Mucosa of rectum (tissue), 2 donors: ENCODE results near the gene ZDHHC7.

Experiments
- H3K27ac ChIP-seq, 2 donors: one replicate each; pipeline ENCODE4 v1.7.0; 2013; ENCODE audit warnings: inconsistent platforms in 2 of 2, low read depth in 2 of 2, low read length in 2 of 2
- H3K27me3 ChIP-seq, 2 donors: one replicate each; pipeline ENCODE4 v1.7.0; 2013; ENCODE audit warnings: low read length in 2 of 2; ENCODE audit not compliant: control insufficient read depth in 2 of 2, insufficient read depth in 2 of 2
- H3K36me3 ChIP-seq, 2 donors: one replicate each; pipeline ENCODE4 v1.7.0; 2013; ENCODE audit warnings: low read length in 2 of 2; ENCODE audit not compliant: control insufficient read depth in 2 of 2, insufficient read depth in 2 of 2
- H3K4me1 ChIP-seq, 2 donors: one replicate each; pipeline ENCODE4 v1.7.0; 2013; ENCODE audit warnings: low read length in 2 of 2, mild to moderate bottlenecking in 1 of 2; ENCODE audit not compliant: control insufficient read depth in 2 of 2, insufficient read depth in 2 of 2
- H3K4me3 ChIP-seq, 2 donors: one replicate each; pipeline ENCODE4 v1.7.0; 2013; ENCODE audit warnings: low read length in 2 of 2
- H3K9ac ChIP-seq, 2 donors: one replicate each; pipeline ENCODE4 v1.7.0; 2013; ENCODE audit warnings: low read length in 2 of 2, low read depth in 1 of 2, mild to moderate bottlenecking in 1 of 2
- H3K9me3 ChIP-seq, 2 donors: one replicate each; pipeline ENCODE4 v1.7.0; 2013; ENCODE audit warnings: low read length in 2 of 2; ENCODE audit not compliant: control insufficient read depth in 2 of 2
- donor health status: healthy.
- donor health status: Normal muscosa, but diverticular disease.

ZDHHC7 gene

DNA sequence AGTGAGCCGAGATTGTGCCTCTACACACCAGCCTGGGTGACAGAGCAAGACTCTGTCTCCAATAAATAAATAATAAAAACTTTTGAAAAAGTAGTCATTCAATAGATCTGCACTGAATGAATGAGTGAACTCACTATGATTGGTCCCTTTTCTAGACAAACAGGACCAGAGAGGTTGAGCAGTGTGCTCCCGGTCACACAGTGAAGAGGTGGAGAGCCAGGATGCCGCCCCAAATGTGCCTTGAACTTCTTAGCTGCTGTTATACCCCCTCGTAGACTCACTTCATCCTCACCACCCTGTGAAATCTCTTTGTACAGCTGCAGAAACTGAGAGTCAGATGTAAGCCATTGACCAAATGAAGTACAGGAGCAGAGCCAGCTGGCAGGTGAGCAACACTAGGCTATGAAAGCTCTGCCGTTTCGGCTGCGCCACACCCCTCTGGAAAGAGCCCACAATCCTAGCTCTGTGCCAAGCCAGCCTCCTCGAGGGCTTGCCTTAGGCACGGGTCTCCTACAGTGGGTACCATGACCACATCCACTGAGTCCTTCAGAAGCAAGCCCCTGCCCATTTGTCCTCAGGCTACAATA lies 8.4 kb upstream of the ZDHHC7 start:
- H3K36me3 ChIP-seq: no peaks in the 10 kb centered on the region
- no peak overlapping the region for H3K27ac ChIP-seq
- H3K9me3 ChIP-seq: no peaks in the 10 kb centered on the region
- no peak overlapping the region for H3K9ac ChIP-seq
- H3K4me3 ChIP-seq: no peak overlapping the region
- H3K4me1 ChIP-seq: peaks cover 0 to 11% of the 10 kb centered on the region in 2 donors
- no peaks in the 10 kb centered on the region for H3K27me3 ChIP-seq

DNA sequence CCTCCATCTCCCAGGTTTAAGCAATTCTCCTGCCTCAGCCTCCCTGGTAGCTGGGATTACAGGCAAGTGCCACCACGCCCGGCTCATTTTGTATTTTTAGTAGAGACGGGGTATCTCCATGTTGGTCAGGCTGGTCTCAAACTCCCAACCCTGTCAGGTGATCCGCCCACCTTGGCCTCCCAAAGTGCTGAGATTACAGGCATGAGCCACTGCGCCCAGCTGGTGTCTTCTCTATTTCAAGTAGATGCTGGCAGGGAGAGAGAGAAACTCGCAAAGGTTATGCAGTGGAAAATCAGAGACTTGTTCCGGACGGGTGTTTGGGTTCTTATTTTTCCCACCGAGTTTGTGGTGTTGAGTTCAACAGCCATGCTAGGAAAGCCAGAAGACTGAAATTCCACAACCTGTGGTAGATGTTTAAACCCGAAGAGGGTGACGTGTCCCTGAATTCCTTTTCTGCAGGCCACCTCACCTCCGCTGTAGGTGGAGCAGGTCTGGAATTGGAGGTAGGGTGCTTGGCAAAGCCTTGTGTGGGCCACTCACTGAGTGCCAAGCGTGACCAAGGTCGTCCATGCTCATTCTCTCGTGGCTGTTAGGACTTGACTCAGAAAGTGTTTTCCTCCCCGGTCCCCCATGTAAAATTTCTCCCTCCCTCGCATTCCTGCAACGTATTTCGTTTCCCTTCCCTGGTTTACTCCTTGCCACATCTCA lies 7.3 kb upstream of the ZDHHC7 start:
- H3K4me1 ChIP-seq: peaks cover 3 to 19% of the 10 kb centered on the region in 2 donors
- H3K9ac ChIP-seq: no peak overlapping the region
- no peak overlapping the region for H3K4me3 ChIP-seq
- H3K27me3 ChIP-seq: no peaks in the 10 kb centered on the region
- H3K9me3 ChIP-seq: no peaks in the 10 kb centered on the region
- H3K27ac ChIP-seq: no peak overlapping the region
- H3K36me3 ChIP-seq: no peaks in the 10 kb centered on the region

DNA sequence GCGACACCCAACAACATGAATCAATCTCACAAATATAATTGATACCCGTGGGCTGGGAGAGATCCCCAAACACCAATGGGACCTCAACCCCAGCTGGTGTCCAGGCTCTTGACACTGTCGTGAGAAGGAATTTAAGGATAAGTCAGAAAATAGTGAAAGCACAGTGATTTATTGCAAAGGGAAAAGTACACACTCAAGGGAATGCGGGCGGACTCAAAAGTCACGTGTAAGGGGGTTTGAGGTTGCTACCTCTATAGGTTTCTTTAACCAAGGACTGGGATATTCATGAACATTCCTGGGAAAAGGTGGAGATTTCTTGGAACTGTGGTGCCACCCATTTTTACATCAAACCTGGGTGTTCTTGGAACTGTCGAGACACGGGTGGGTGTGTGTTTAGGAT lies 6.3 kb upstream of the ZDHHC7 start:
- Histone ChIP-seq H3K27me3 (no peaks in the 10 kb centered on the region), H3K9ac (no peak overlapping the region), H3K36me3 (no peaks in the 10 kb centered on the region), H3K4me3 (no peak overlapping the region), H3K9me3 (no peaks in the 10 kb centered on the region), H3K4me1 (peaks cover 5 to 19% of the 10 kb centered on the region in 2 donors), H3K27ac (no peak overlapping the region)

DNA sequence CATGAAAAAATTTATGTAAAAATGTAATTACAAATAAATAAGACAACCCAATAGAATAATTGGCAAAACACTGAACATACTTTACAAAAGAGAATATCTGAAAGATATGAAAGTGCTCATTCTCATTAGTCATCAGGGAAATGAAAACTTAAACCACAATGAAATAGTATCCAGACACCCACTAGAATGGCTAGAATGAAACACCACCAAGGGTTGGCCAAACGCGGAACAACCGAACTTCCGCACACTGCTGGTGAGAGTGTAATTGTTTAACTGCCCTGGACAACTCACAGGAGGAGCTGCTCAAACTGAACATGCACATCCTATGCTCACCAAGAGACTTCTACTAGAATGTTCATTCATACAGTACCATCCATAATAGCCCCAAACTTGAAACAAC lies 5.8 kb upstream of the ZDHHC7 start:
- Histone ChIP-seq H3K9me3 (no peaks in the 10 kb centered on the region), H3K4me1 (peaks cover 5 to 19% of the 10 kb centered on the region in 2 donors), H3K36me3 (no peaks in the 10 kb centered on the region), H3K9ac (no peak overlapping the region), H3K4me3 (no peak overlapping the region), H3K27ac (no peak overlapping the region), H3K27me3 (no peaks in the 10 kb centered on the region)

DNA sequence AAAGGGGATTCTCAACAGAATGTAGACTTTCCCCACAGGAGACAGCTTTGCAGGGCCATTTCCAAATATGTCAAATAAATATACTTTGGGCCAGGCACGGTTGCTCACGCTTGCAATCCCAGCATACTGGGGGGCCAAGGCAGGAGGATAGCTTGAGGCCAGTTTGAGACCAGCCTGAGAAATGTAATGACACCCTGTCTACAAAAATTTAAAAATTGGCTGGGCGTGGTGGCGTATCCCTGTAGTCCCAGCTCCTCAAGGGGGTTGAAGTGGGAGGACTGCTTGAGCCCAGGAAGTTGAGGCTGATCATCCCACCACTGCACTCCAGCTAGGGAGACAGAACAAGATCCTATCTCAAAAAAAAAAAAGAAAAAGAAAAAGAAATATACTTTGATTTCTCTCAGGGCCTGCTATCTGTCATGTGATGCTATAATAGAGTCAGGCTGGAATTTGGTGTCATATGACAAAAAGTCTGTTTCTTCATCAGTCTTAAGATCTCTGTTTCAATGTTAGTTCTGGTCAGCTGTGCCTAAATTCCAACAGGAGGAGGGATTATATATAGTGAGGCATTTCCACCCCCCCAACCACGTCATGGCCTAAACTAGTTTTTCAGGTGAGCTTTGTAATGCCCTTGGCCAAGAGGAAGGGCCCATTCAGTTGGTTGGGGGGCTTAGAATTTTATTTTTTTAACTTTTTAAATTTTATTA lies 4.3 kb upstream of the ZDHHC7 start:
- Histone ChIP-seq H3K27ac (no peak overlapping the region), H3K4me1 (peaks cover 5 to 22% of the 10 kb centered on the region in 2 donors), H3K27me3 (no peaks in the 10 kb centered on the region), H3K9ac (no peak overlapping the region), H3K9me3 (no peaks in the 10 kb centered on the region), H3K4me3 (no peak overlapping the region), H3K36me3 (no peaks in the 10 kb centered on the region)

DNA sequence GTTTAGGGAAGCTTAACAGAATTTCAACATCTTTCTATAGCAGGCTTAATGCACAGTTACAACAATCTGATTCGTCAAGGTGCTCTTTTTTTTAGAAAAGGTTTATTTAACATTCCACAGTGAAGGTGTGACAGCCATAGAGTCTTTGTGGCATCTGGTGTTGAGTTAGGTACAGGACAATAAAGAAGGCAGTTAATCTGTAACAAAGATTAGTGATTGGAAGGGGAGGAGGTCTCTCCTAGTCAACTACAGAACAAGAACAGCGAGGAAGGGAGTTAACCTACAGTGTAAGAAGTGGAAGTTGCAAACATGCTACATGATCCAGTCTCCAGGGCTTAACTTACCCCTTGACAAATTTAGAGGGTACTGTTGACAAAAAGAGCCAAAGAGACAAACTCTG lies 3.0 kb upstream of the ZDHHC7 start:
- H3K27me3 ChIP-seq: no peaks in the 10 kb centered on the region
- H3K4me3 ChIP-seq: peak overlapping the region in 1 of 2 donors; percentile 29
- peaks cover 16 to 24% of the 10 kb centered on the region in 2 donors for H3K4me1 ChIP-seq
- H3K9ac ChIP-seq: peak overlapping the region in 1 of 2 donors; percentile 34
- H3K36me3 ChIP-seq: no peaks in the 10 kb centered on the region
- H3K9me3 ChIP-seq: no peaks in the 10 kb centered on the region
- H3K27ac ChIP-seq: peak overlapping the region; percentile 70 to 74

DNA sequence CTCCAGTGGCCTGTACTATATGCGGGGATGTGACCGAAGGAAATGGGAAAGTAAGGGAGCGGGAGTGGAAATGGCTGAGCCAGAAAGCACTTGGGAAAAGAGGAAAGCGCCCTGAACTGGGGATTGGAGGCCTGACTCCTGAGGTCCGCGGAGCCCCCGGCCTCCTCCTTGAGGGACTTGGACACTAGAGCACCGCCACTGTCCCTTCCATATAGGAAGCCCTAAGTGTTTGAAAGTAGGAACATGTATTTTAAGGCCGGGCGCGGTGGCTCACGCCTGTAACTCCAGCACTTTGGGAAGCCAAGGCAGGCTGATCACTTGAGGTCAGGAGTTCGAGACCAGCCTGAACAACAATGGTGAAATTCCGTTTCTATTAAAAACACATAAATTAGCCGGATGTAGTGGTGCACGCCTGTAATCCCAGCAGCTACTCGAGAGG lies 530 bp upstream of the ZDHHC7 start:
- Histone ChIP-seq H3K9ac (peak overlapping the region; percentile 94 to 98), H3K27ac (peak overlapping the region; percentile 97 to 98), H3K27me3 (no peaks in the 10 kb centered on the region), H3K9me3 (no peaks in the 10 kb centered on the region), H3K4me3 (peak overlapping the region; percentile 96 to 97), H3K36me3 (peaks cover 0 to 6% of the 10 kb centered on the region in 2 donors), H3K4me1 (peaks cover 16 to 28% of the 10 kb centered on the region in 2 donors)

DNA sequence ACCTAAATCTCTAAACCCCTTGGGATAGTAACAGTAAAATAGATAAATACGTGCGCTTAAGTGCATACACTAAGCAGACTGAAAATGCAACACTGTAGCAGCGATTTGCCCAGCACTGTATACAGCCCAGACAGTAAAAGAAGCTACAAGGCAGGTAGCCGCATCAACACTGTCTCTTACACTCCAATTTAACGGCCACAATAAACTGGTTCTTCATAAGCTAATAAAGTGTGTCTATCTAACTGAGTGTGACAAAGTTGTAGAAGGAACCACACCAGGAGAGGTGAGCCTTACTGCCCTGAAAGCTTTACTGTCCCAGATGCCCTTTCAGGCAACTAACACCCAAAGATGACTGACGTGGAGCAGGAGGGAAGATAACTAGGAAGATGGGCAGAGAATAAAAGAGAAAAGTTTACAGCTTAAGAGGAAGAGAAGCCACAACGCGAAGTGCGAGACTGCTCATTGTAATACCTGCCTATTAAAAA lies 847 bp downstream of the ZDHHC7 start:
- Histone ChIP-seq H3K4me3 (peak overlapping the region; percentile 96 to 97), H3K9ac (peak overlapping the region; percentile 94 to 98), H3K4me1 (peaks cover 20 to 33% of the 10 kb centered on the region in 2 donors), H3K36me3 (peaks cover 0 to 9% of the 10 kb centered on the region in 2 donors), H3K27ac (peak overlapping the region; percentile 97 to 98), H3K27me3 (no peaks in the 10 kb centered on the region), H3K9me3 (no peaks in the 10 kb centered on the region)

DNA sequence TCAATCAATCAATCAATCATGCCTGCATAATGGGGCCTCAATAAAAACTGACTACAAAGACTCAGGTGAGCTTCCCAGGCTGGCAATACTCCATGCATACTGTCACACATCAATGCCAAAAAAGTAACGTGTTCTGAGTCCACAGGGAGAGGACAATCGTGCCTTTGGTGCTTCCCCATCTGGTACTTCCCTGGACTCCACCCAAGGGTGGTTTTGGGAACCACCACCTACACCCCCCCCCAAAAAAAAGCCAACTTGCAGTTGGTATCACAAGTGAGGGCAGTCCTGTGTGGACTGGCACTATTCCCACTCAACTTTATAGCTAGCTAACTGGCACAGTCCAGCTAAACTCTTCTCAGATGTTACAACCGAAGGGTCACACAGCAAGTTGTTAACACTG lies 3.1 kb downstream of the ZDHHC7 start:
- Histone ChIP-seq H3K9me3 (no peaks in the 10 kb centered on the region), H3K36me3 (peaks cover 0 to 9% of the 10 kb centered on the region in 2 donors), H3K27ac (no peak overlapping the region), H3K4me1 (peaks cover 30 to 44% of the 10 kb centered on the region in 2 donors), H3K4me3 (no peak overlapping the region), H3K27me3 (no peaks in the 10 kb centered on the region), H3K9ac (no peak overlapping the region)
